ENCODE data around the gene PCNX2.

- TF ChIP-seq CTCF (IDR thresholded peaks at IDR 0.05) (no peak), POLR2A (IDR thresholded peaks at IDR 0.05) (no peak)
These were observed 114.7 kb downstream of the PCNX2 start for GRCh38 chr1:233180641-233181364.

All from lower leg skin (tissue), 3 donors.